Adrenal gland (tissue), 12 donors: Measurements from ENCODE around the gene NREP. TPM values are rescaled to one million over a fixed set of nuclear protein-coding genes. Genes with fewer than 3 reads are reported as not detected.

ENCODE experiments used
- DNase-seq, 7 donors: peaks; one replicate each; pipeline ENCODE4 v3.0.0-alpha.2; 2019 to 2020
- H3K27ac ChIP-seq, 5 donors: fragments of 200-600 bp; sonication (generic) in 4 of 5; 1 replicate in 3 of 5; 2 replicates in 2 of 5; pipeline versions ENCODE4 v1.5.1 to v1.8.0; 2016 to 2020; ENCODE audit warnings: mild to moderate bottlenecking in 1 of 5
- H3K27me3 ChIP-seq: fragments of 200-600 bp; 2 replicates; pipeline ENCODE4 v1.8.0; 2021
- H3K36me3 ChIP-seq, 2 donors: fragments of 200-600 bp; replicated peaks in 1 of 2; 1 replicate in 1 of 2; 2 replicates in 1 of 2; pipeline versions ENCODE4 v1.5.1 to v1.8.0; 2018 to 2022
- H3K4me1 ChIP-seq, 2 donors: fragments of 200-600 bp; replicated peaks in 1 of 2; 1 replicate in 1 of 2; 2 replicates in 1 of 2; pipeline versions ENCODE4 v1.5.1 to v1.8.0; 2018 to 2021
- H3K4me3 ChIP-seq, 4 donors: fragments of 200-600 bp; sonication (generic) in 3 of 4; one replicate each; pipeline ENCODE4 v1.5.1; 2016 to 2018
- H3K9me3 ChIP-seq, 3 donors: fragments of 200-600 bp; sonication (generic) in 1 of 3; replicated peaks in 1 of 3; 1 replicate in 2 of 3; 2 replicates in 1 of 3; pipeline versions ENCODE4 v1.5.1 to v1.8.0; 2016 to 2021
- CTCF ChIP-seq, 6 experiments: fragments of 450-650 bp in 4 of 6; fragments of 200-600 bp in 2 of 6; sonication (generic) in 1 of 6; IDR thresholded peaks; 1 replicate in 5 of 6; 2 replicates in 1 of 6; pipeline versions ENCODE4 v1.5.1 to v1.8.0; 2016 to 2021; ENCODE audit warnings: antibody characterized with exemption in 6 of 6, mild to moderate bottlenecking in 2 of 6, moderate library complexity in 1 of 6
- POLR2A ChIP-seq, 2 donors: fragments of 450-650 bp; IDR thresholded peaks; one replicate each; pipeline ENCODE4 v1.6.1; 2017; ENCODE audit warnings: antibody characterized with exemption in 2 of 2, mild to moderate bottlenecking in 2 of 2, moderate library complexity in 1 of 2
- WGBS, 4 donors: extraction: QIAGEN DNeasy Blood & Tissue Kit in 2 of 4; methylation state at CpG; one replicate each; pipeline versions ENCODE4 v1.1.5 to v1.1.7; 2013 to 2017; 5-methylcytosine and 5-hydroxymethylcytosine counted together
- intact Hi-C, 2 donors: fragments of 100-400 bp; cut with DNase I; formaldehyde crosslinking; loops; one replicate each; pipeline versions ENCODE4 v1.14.1 to v1.15.0; 2022 to 2023
- polyA plus RNA-seq, 3 donors: library from polyadenylated mRNA; stranded (reverse); fragments of 200-250 nt in 2 of 3; fragments of 350-450 nt in 1 of 3; fragmentation: Illumina TruSeq in 1 of 3; extraction: RNeasy Lipid Tissue Mini Kit (QIAGEN cat#74804) in 1 of 3; gene quantifications; one replicate each; pipeline ENCODE4 v1.2.3, GENCODE V29; 2013 to 2014
- total RNA-seq, 9 donors: library from RNA; depleted of rRNA in 4 of 9; stranded (reverse); fragments of >200 nt in 4 of 9; fragments of 120-200 nt in 1 of 9; fragmentation: NEBNext Ultra II Directional in 1 of 9; extraction: Animal tissue kit (Norgen Biotek cat#: 25700) in 1 of 9; gene quantifications; one replicate each; pipeline versions ENCODE4 v1.1.0 to v1.2.4, GENCODE V29; 2013 to 2023
- donor health status: healthy with polysubstance abuse.
- donor health status: Bipolar disorder and iron deficiency.
- donor health status: DM: yes; HTN: yes; CAD: no.
- donor health status: DM: no; HTN: no; CAD: no.
- donor health status: DM: no; HTN: no; CAD: no.
- donor health status: DM: yes; HTN: yes; CAD: no.

NREP gene
- total and polyA plus RNA-seq, 12 donors = 11.4 to 247 (median 52.8) TPM

GRCh38 chr5:111739416-111739815 lies 17.6 kb downstream of the NREP start:
- H3K9me3 ChIP-seq = no peaks in the 10 kb centered on the region
- no peaks in the 10 kb centered on the region for H3K27me3 ChIP-seq
- intact Hi-C loops = no loop called here
- TF ChIP-seq POLR2A (IDR thresholded peaks at IDR 0.05) = no peak
- TF ChIP-seq CTCF (IDR thresholded peaks at IDR 0.05) = no peak
- peaks cover 47 to 66% of the 10 kb centered on the region in 2 donors for H3K4me1 ChIP-seq
- DNase-seq = no peak
- H3K4me3 ChIP-seq = no peak overlapping the region
- whole genome bisulfite sequencing, 4 donors = 85 to 92% (median 91%) methylated on average over 3 of the region's 3 CpGs
- no peaks in the 10 kb centered on the region for H3K36me3 ChIP-seq
- H3K27ac ChIP-seq = no peak overlapping the region

- Histone ChIP-seq H3K4me1 (peaks cover 43 to 63% of the 10 kb centered on the region in 2 donors), H3K27ac (peak overlapping the region in 4 of 5 donors; percentile 39 to 66 (median 60))
Measured at GRCh38 chr5:111738118-111738517, 18.9 kb downstream of the NREP start.

GRCh38 chr5:111737716-111738115 lies 19.3 kb downstream of the NREP start:
- Histone ChIP-seq H3K4me3 (no peak overlapping the region), H3K36me3 (no peaks in the 10 kb centered on the region), H3K4me1 (peaks cover 39 to 59% of the 10 kb centered on the region in 2 donors), H3K27ac (peak overlapping the region in 4 of 5 donors; percentile 39 to 66 (median 60)), H3K27me3 (no peaks in the 10 kb centered on the region), H3K9me3 (no peaks in the 10 kb centered on the region)
- DNase-seq = no peak
- TF ChIP-seq CTCF (IDR thresholded peaks at IDR 0.05) = no peak
- TF ChIP-seq POLR2A (IDR thresholded peaks at IDR 0.05) = no peak
- intact Hi-C loops = no loop called here
- WGBS, 4 donors = 16 to 27% (median 20%) methylated on average over 1 of the region's 1 CpG

More at GRCh38 chr5:111738118-111738517, 18.9 kb downstream of the NREP start:
- TF ChIP-seq CTCF (IDR thresholded peaks at IDR 0.05) (no peak), POLR2A (IDR thresholded peaks at IDR 0.05) (no peak)
- peak in 1 of 7 donors; percentile 25 for DNase-seq
- H3K9me3 ChIP-seq = no peaks in the 10 kb centered on the region
- intact Hi-C loops = no loop called here
- no peaks in the 10 kb centered on the region for H3K36me3 ChIP-seq
- H3K4me3 ChIP-seq = no peak overlapping the region
- 48 to 53% (median 50%) methylated on average over 5 of the region's 5 CpGs for WGBS, 4 donors
- H3K27me3 ChIP-seq = no peaks in the 10 kb centered on the region

GRCh38 chr5:111735583-111736270 lies 21.3 kb downstream of the NREP start:
- peak overlapping the region in 2 of 5 donors; percentile 47 to 53 for H3K27ac ChIP-seq
- 38 to 46% (median 43%) methylated on average over 8 of the region's 8 CpGs for WGBS, 4 donors
- intact Hi-C loops = no loop called here

More at GRCh38 chr5:111735583-111736270, 21.3 kb downstream of the NREP start:
- TF ChIP-seq POLR2A (IDR thresholded peaks at IDR 0.05) (peak in 1 of 2 donors; percentile 58), CTCF (IDR thresholded peaks at IDR 0.05) (no peak)
- Histone ChIP-seq H3K4me3 (no peak overlapping the region), H3K4me1 (peaks cover 37 to 49% of the 10 kb centered on the region in 2 donors), H3K27me3 (no peaks in the 10 kb centered on the region), H3K9me3 (no peaks in the 10 kb centered on the region), H3K36me3 (peaks cover 0 to 2% of the 10 kb centered on the region in 2 donors)
- DNase-seq = peak; percentile 69 to 90 (median 86)
